B cell (primary cell): Measurements from ENCODE around the gene NDUFS6.

Source experiments
- EZH2 ChIP-seq: IDR thresholded peaks from 2 replicates; pipeline ENCODE4 v1.6.1; 2012; ENCODE audit warnings: borderline replicate concordance, low read depth, mild to moderate bottlenecking, moderate library complexity, low read length; ENCODE audit not compliant: insufficient read depth, poor library complexity, severe bottlenecking
- TF ChIP-seq, protein P1 (sequence below): fragments of 200-600 bp; IDR thresholded peaks from one replicate; pipeline ENCODE4 v1.8.0; 2022; ENCODE audit warnings: antibody characterized with exemption, mild to moderate bottlenecking

DNA sequence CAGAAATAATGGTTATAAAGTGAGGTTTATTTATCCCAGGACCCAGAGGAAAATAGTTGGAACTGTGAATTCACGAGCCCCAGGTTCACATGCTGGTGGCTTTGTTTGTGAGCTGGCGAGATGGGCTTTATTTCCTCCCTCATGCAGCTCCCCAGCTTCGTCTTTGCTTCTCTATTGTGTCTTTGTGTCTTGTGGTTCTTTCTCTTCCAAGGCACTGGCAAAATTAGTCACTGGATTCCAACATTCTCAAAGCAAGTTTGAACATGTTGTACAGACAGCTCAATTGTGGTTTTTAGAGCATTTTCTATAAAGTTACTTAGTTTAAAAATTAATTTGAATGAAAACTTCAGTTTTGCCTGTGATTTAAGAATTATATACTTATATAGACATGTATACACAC lies 7.2 kb downstream of the NDUFS6 start:
- TF ChIP-seq EZH2, result no peak
- TF ChIP-seq, protein P1, sequence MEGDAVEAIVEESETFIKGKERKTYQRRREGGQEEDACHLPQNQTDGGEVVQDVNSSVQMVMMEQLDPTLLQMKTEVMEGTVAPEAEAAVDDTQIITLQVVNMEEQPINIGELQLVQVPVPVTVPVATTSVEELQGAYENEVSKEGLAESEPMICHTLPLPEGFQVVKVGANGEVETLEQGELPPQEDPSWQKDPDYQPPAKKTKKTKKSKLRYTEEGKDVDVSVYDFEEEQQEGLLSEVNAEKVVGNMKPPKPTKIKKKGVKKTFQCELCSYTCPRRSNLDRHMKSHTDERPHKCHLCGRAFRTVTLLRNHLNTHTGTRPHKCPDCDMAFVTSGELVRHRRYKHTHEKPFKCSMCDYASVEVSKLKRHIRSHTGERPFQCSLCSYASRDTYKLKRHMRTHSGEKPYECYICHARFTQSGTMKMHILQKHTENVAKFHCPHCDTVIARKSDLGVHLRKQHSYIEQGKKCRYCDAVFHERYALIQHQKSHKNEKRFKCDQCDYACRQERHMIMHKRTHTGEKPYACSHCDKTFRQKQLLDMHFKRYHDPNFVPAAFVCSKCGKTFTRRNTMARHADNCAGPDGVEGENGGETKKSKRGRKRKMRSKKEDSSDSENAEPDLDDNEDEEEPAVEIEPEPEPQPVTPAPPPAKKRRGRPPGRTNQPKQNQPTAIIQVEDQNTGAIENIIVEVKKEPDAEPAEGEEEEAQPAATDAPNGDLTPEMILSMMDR, result no peak
